K562 (cell line): ENCODE measurements around the gene DIP2B. TPM values are rescaled to one million over a fixed set of nuclear protein-coding genes. Genes with fewer than 3 reads are reported as not detected.

ENCODE experiments used
- C11orf30 ChIP-seq: fragments of 450-650 bp; IDR thresholded peaks from 2 replicates; pipeline ENCODE4 v1.6.1; 2016; ENCODE audit warnings: low read depth, mild to moderate bottlenecking
- CHD7 ChIP-seq: fragments of 200-600 bp; sonication (generic); IDR thresholded peaks from one replicate; pipeline ENCODE4 v1.6.1; 2012; ENCODE audit warnings: mild to moderate bottlenecking, low read depth, low read length, inconsistent platforms
- CREBBP ChIP-seq: IDR thresholded peaks from one replicate; pipeline ENCODE4 v1.6.1; 2012; ENCODE audit warnings: low read depth, mild to moderate bottlenecking, control low read depth, inconsistent platforms, low read length
- EGR1 ChIP-seq: fragments of 450-650 bp; conservative IDR thresholded peaks from 2 replicates; pipeline ENCODE4 v1.6.1; 2017; ENCODE audit warnings: mild to moderate bottlenecking
- MITF ChIP-seq: IDR thresholded peaks from 2 replicates; pipeline ENCODE4 v1.6.1; 2014; ENCODE audit warnings: antibody characterized with exemption
- PHB2 ChIP-seq: fragments of 450-650 bp; IDR thresholded peaks from 2 replicates; pipeline ENCODE4 v1.6.1; 2017; ENCODE audit warnings: low read depth
- POLR2B ChIP-seq: fragments of 450-650 bp; IDR thresholded peaks from 2 replicates; pipeline ENCODE4 v1.6.1; 2018; ENCODE audit warnings: low read depth; ENCODE audit not compliant: partially characterized antibody
- SAFB2 ChIP-seq: fragments of 200-400 bp; formaldehyde crosslinking; IDR thresholded peaks from 2 replicates; pipeline ENCODE4 v1.6.1; 2018; ENCODE audit warnings: borderline replicate concordance, low read length, low read depth, moderate library complexity; ENCODE audit not compliant: severe bottlenecking
- SNRNP70 ChIP-seq: fragments of 200-400 bp; formaldehyde crosslinking; optimal IDR thresholded peaks from 2 replicates; pipeline ENCODE3; 2017; ENCODE audit warnings: low read depth, low read length
- TBL1XR1 ChIP-seq, 2 experiments: IDR thresholded peaks; 2 replicates each; pipeline ENCODE4 v1.6.1; 2012; ENCODE audit warnings: improper control_type of control experiment in 2 of 2, low read length in 2 of 2, mild to moderate bottlenecking in 1 of 2
- UBTF ChIP-seq, 2 experiments: IDR thresholded peaks; 2 replicates each; pipeline ENCODE4 v1.6.1; 2012; ENCODE audit warnings: improper control_type of control experiment in 2 of 2, low read depth in 2 of 2, low read length in 2 of 2, borderline replicate concordance in 1 of 2
- ZNF445 ChIP-seq: fragments of 250-450 bp; sonication (Bioruptor Pico); IDR thresholded peaks from 2 replicates; pipeline ENCODE4 v1.4.0; 2020; ENCODE audit warnings: low read depth, mild to moderate bottlenecking, moderate library complexity
- ZNF696 ChIP-seq: fragments of 250-450 bp; sonication (Bioruptor Pico); conservative IDR thresholded peaks from 2 replicates; pipeline ENCODE4 v1.4.0; 2020; ENCODE audit warnings: mild to moderate bottlenecking, moderate library complexity
- polyA plus RNA-seq, 8 experiments: library from polyadenylated mRNA; depleted of rRNA in 4 of 8; stranded (reverse) in 5 of 8; unstranded in 3 of 8; fragments of >200 nt; fragmentation: Nextera tagmentation in 2 of 8; fragmentation: Illumina TruSeq in 1 of 8; extraction: Ambion mirVana in 2 of 8; extraction: Trizol in 1 of 8; gene quantifications; 2 replicates each; pipeline versions ENCODE4 v1.2.1 to v1.2.3, GENCODE V29; 2011 to 2014; ENCODE audit warnings: inconsistent platforms in 1 of 8, missing spikeins in 1 of 8
- total RNA-seq, 7 experiments: library from RNA; depleted of rRNA in 6 of 7; stranded (reverse); fragments of >200 nt in 6 of 7; fragmentation: Illumina TruSeq in 2 of 7; extraction: Trizol in 2 of 7; gene quantifications; 2 replicates each; pipeline versions ENCODE4 v1.2.1 to v1.2.3, GENCODE V29; 2011 to 2021; ENCODE audit warnings: low replicate concordance in 1 of 7

The DIP2B gene
- total and polyA plus RNA-seq, 9 of the 15 experiments (the other 6 are each of a cell fraction or from before 2014, with no cell fraction given), result 4.6 to 26.1 (median 18.8) TPM

- TF ChIP-seq CHD7 (no peak), POLR2B (peak; percentile 90), CREBBP (no peak), TBL1XR1 (IDR thresholded peaks at IDR 0.05; ENCODE audit: low read length in 2 of 2) (peak in 1 of 2 experiments; percentile 67; a peak in 2 of 4 replicates), C11orf30 (peak; percentile 52; the same call in 1 of the 2 replicates), EGR1 (peak; percentile 74), ZNF445 (CRISPR knock-in tag) (no peak), SAFB2 (no peak), ZNF696 (no peak), UBTF (IDR thresholded peaks at IDR 0.05; ENCODE audit: borderline replicate concordance in 1 of 2, low read depth in 2 of 2, low read length in 2 of 2) (0 out of 4 replicates have a peak, but pooled peaks of 1 of the 2 experiments have one; percentile 66), PHB2 (no peak), SNRNP70 (no peak), MITF (peak; percentile 88)
These were observed 259.0 kb downstream of the DIP2B start, which contains the start of gene ATF1 (continued) for GRCh38 chr12:50763639-50764285.
